A673 (cell line): ENCODE measurements around the gene TEC.

Experiments
- CTCF ChIP-seq: fragments of 300-800, 200-600 bp; sonication (generic); conservative IDR thresholded peaks from 2 replicates; pipeline ENCODE4 v1.5.1; 2017; ENCODE audit warnings: low read depth, mild to moderate bottlenecking, antibody characterized with exemption, low read length, moderate library complexity, mixed read lengths
- EZH2 ChIP-seq: fragments of 200-600 bp; sonication (generic); IDR thresholded peaks from 2 replicates; pipeline ENCODE4 v1.6.1; 2017; ENCODE audit warnings: borderline replicate concordance, low read depth, mild to moderate bottlenecking, mixed read lengths, antibody characterized with exemption, low read length; ENCODE audit not compliant: poor library complexity, severe bottlenecking

GRCh38 chr4:48305508-48305907, 35.9 kb upstream of the TEC start:
- TF ChIP-seq CTCF (no peak), EZH2 (no peak)
